Measurements from ENCODE around the gene C1orf35. TPM values are rescaled to one million over a fixed set of nuclear protein-coding genes. Genes with fewer than 3 reads are reported as not detected.

C1orf35 gene
- total RNA-seq, 4 donors from 2014 or later = 8.5 to 21.3 (median 18.1) TPM

- DNase-seq = no peak
- TF ChIP-seq CTCF (IDR thresholded peaks at IDR 0.05) = no peak
- no peak for TF ChIP-seq POLR2A (IDR thresholded peaks at IDR 0.05)
- H3K9me3 ChIP-seq = no peaks in the 10 kb centered on the region
- intact Hi-C loops (cut with DNase I) = no loop called here
- H3K27me3 ChIP-seq = peaks cover 0 to 96% (median 17%) of the 10 kb centered on the region in 4 donors
- no peaks in the 10 kb centered on the region for H3K36me3 ChIP-seq
- no peak overlapping the region for H3K27ac ChIP-seq
- 11 to 35% methylated on average over 3 to 4 of the region's 4 CpGs for WGBS, 2 donors
- no peak overlapping the region for H3K4me3 ChIP-seq
- no peaks in the 10 kb centered on the region for H3K4me1 ChIP-seq
Measured at GRCh38 chr1:228066416-228066815, 36.7 kb downstream of the C1orf35 start.

- H3K27ac ChIP-seq = no peak overlapping the region
- TF ChIP-seq CTCF (IDR thresholded peaks at IDR 0.05) (no peak), POLR2A (IDR thresholded peaks at IDR 0.05) (no peak)
- no peak for DNase-seq
- WGBS, 2 donors = 37 to 80% methylated on average over 1 to 3 of the region's 15 CpGs
- peaks cover 0 to 96% (median 21%) of the 10 kb centered on the region in 4 donors for H3K27me3 ChIP-seq
- intact Hi-C loops (cut with DNase I) = no loop called here
- peaks cover under 1 to 5% (median 2%) of the 10 kb centered on the region in 3 donors for H3K4me1 ChIP-seq
- H3K36me3 ChIP-seq = no peaks in the 10 kb centered on the region
- no peak overlapping the region for H3K4me3 ChIP-seq
- H3K9me3 ChIP-seq = no peaks in the 10 kb centered on the region
Measured at GRCh38 chr1:228065543-228066347, 37.4 kb downstream of the C1orf35 start.

- Histone ChIP-seq H3K36me3 (no peaks in the 10 kb centered on the region), H3K4me1 (peaks cover 8 to 13% (median 11%) of the 10 kb centered on the region in 3 donors), H3K27ac (no peak overlapping the region), H3K27me3 (peaks cover 0 to 99% (median 25%) of the 10 kb centered on the region in 4 donors), H3K4me3 (no peak overlapping the region), H3K9me3 (no peaks in the 10 kb centered on the region)
- intact Hi-C loops (cut with DNase I) = no loop called here
- 52% methylated on average over 3 of the region's 15 CpGs; no CpG with 5 or more reads in 1 of the 2 donors for WGBS, 2 donors
- no peak for DNase-seq
- TF ChIP-seq POLR2A (IDR thresholded peaks at IDR 0.05) = no peak
- no peak for TF ChIP-seq CTCF (IDR thresholded peaks at IDR 0.05)
Measured at GRCh38 chr1:228064741-228065542, 38.2 kb downstream of the C1orf35 start.

GRCh38 chr1:228064296-228064695, 38.8 kb downstream of the C1orf35 start:
- no CpG with 5 or more reads among the region's 8 CpGs for WGBS, 2 donors
- peaks cover 0 to 100% (median 31%) of the 10 kb centered on the region in 4 donors for H3K27me3 ChIP-seq

More at GRCh38 chr1:228064296-228064695, 38.8 kb downstream of the C1orf35 start:
- peaks cover 0 to 6% (median 0%) of the 10 kb centered on the region in 3 donors for H3K9me3 ChIP-seq
- H3K4me1 ChIP-seq = peaks cover 8 to 19% (median 12%) of the 10 kb centered on the region in 3 donors
- no peak overlapping the region for H3K27ac ChIP-seq
- DNase-seq = no peak
- H3K4me3 ChIP-seq = no peak overlapping the region
- intact Hi-C loops (cut with DNase I) = no loop called here
- TF ChIP-seq CTCF (IDR thresholded peaks at IDR 0.05) = no peak
- TF ChIP-seq POLR2A (IDR thresholded peaks at IDR 0.05) = no peak
- H3K36me3 ChIP-seq = no peaks in the 10 kb centered on the region
